CD14-positive monocyte (primary cell): ENCODE data around the gene MLH1. TPM values are rescaled to one million over a fixed set of nuclear protein-coding genes. Genes with fewer than 3 reads are reported as not detected.

ENCODE experiments used
- DNase-seq, 3 donors: peaks; one replicate each; pipeline ENCODE4 v3.0.0-alpha.2; 2011 to 2022
- H2AFZ ChIP-seq: 2 replicates; pipeline ENCODE4 v1.6.0; 2012; ENCODE audit warnings: mild to moderate bottlenecking, low read depth, low read length, inconsistent platforms; ENCODE audit not compliant: insufficient read depth, poor library complexity, severe bottlenecking
- H3K27ac ChIP-seq, 2 donors: 1 replicate in 1 of 2; 2 replicates in 1 of 2; pipeline ENCODE4 v1.5.1; 2012 to 2013; ENCODE audit warnings: low read length in 2 of 2, control low read depth in 1 of 2, inconsistent platforms in 1 of 2, low read depth in 1 of 2, mild to moderate bottlenecking in 1 of 2
- H3K27me3 ChIP-seq, 2 donors: one replicate each; pipeline versions ENCODE4 v1.6.0 to v1.6.1; 2011 to 2013; ENCODE audit warnings: low read length in 2 of 2; ENCODE audit not compliant: control insufficient read depth in 2 of 2, insufficient read depth in 2 of 2
- H3K36me3 ChIP-seq, 2 donors: replicated peaks in 1 of 2; 1 replicate in 1 of 2; 2 replicates in 1 of 2; pipeline versions ENCODE4 v1.5.1 to v1.6.1; 2012 to 2013; ENCODE audit warnings: low read length in 2 of 2, control low read depth in 1 of 2, inconsistent platforms in 1 of 2, mild to moderate bottlenecking in 1 of 2; ENCODE audit not compliant: insufficient read depth in 2 of 2, control insufficient read depth in 1 of 2
- H3K4me1 ChIP-seq, 2 donors: 1 replicate in 1 of 2; 2 replicates in 1 of 2; pipeline versions ENCODE4 v1.5.1 to v1.6.1; 2012 to 2013; ENCODE audit warnings: low read length in 2 of 2, control low read depth in 1 of 2, inconsistent platforms in 1 of 2, mild to moderate bottlenecking in 1 of 2, moderate library complexity in 1 of 2; ENCODE audit not compliant: insufficient read depth in 2 of 2, control insufficient read depth in 1 of 2
- H3K4me2 ChIP-seq: replicated peaks from 2 replicates; pipeline ENCODE3; 2012; ENCODE audit warnings: low read length, moderate library complexity, mild to moderate bottlenecking; ENCODE audit not compliant: poor library complexity, severe bottlenecking; ENCODE audit errors: extremely low read depth
- H3K4me3 ChIP-seq, 3 experiments: fragments of 200-600 bp in 1 of 3; sonication (generic) in 1 of 3; replicated peaks in 1 of 3; 1 replicate in 2 of 3; 2 replicates in 1 of 3; pipeline ENCODE4 v1.5.1; 2011 to 2013; ENCODE audit warnings: low read length in 3 of 3, mild to moderate bottlenecking in 3 of 3, control low read depth in 2 of 3, low read depth in 2 of 3, inconsistent platforms in 1 of 3, moderate library complexity in 1 of 3
- H3K79me2 ChIP-seq: 2 replicates; pipeline ENCODE4 v1.6.0; 2012; ENCODE audit warnings: mild to moderate bottlenecking, control low read depth, inconsistent platforms, low read length, moderate library complexity; ENCODE audit not compliant: insufficient read depth
- H3K9ac ChIP-seq: 2 replicates; pipeline ENCODE4 v1.6.0; 2017; ENCODE audit warnings: low read length, mild to moderate bottlenecking; ENCODE audit not compliant: insufficient read depth, poor library complexity, severe bottlenecking
- H3K9me3 ChIP-seq, 2 donors: replicated peaks in 1 of 2; 1 replicate in 1 of 2; 2 replicates in 1 of 2; pipeline versions ENCODE4 v1.5.1 to v1.6.1; 2012 to 2013; ENCODE audit warnings: low read length in 2 of 2, control low read depth in 1 of 2; ENCODE audit not compliant: control insufficient read depth in 1 of 2, insufficient read depth in 1 of 2
- H4K20me1 ChIP-seq: 2 replicates; pipeline ENCODE4 v1.6.0; 2012; ENCODE audit warnings: mild to moderate bottlenecking, low read length, control low read depth, moderate library complexity; ENCODE audit not compliant: insufficient read depth
- H3K27ac Mint-ChIP-seq, 7 donors: one replicate each; pipeline ENCODE4 v1.8.0; 2020; ENCODE audit warnings: mild to moderate bottlenecking in 7 of 7, mixed read lengths in 7 of 7, moderate library complexity in 6 of 7, inconsistent platforms in 2 of 7
- H3K27me3 Mint-ChIP-seq, 3 donors: one replicate each; pipeline ENCODE4 v1.8.0; 2021 to 2022; ENCODE audit warnings: low read depth in 3 of 3, mild to moderate bottlenecking in 3 of 3, mixed read lengths in 3 of 3, moderate library complexity in 3 of 3, inconsistent platforms in 1 of 3
- H3K36me3 Mint-ChIP-seq, 2 donors: one replicate each; pipeline ENCODE4 v1.8.0; 2020; ENCODE audit warnings: mixed read lengths in 2 of 2, inconsistent platforms in 1 of 2, mild to moderate bottlenecking in 1 of 2
- H3K4me1 Mint-ChIP-seq: one replicate; pipeline ENCODE4 v1.8.0; 2020; ENCODE audit warnings: mild to moderate bottlenecking, mixed read lengths
- H3K4me3 Mint-ChIP-seq, 2 donors: one replicate each; pipeline ENCODE4 v1.8.0; 2020; ENCODE audit warnings: mild to moderate bottlenecking in 2 of 2, mixed read lengths in 2 of 2, moderate library complexity in 1 of 2
- H3K9me3 Mint-ChIP-seq, 7 donors: one replicate each; pipeline ENCODE4 v1.8.0; 2020 to 2022; ENCODE audit warnings: mixed read lengths in 7 of 7, mild to moderate bottlenecking in 6 of 7, moderate library complexity in 6 of 7, inconsistent platforms in 2 of 7
- WGBS: methylation state at CpG from one replicate; pipeline ENCODE4 v1.1.5; 2013; ENCODE audit warnings: missing lambda C conversion rate; ENCODE audit not compliant: insufficient coverage; 5-methylcytosine and 5-hydroxymethylcytosine counted together
- intact Hi-C, 2 donors: fragments of 100-400 bp; cut with micrococcal nuclease; formaldehyde crosslinking; loops; one replicate each; pipeline versions ENCODE4 v1.15.0 to v1.15.1; 2023
- polyA minus RNA-seq: library from RNA; depleted of rRNA, polyadenylated mRNA; stranded (reverse); fragments of >200 nt; gene quantifications from 2 replicates; pipeline ENCODE4 v1.2.3, GENCODE V29; 2012
- polyA plus RNA-seq, 3 donors: library from polyadenylated mRNA; depleted of rRNA in 1 of 3; unstranded in 2 of 3; stranded (reverse) in 1 of 3; fragments of 300-500 nt in 2 of 3; fragments of >200 nt in 1 of 3; fragmentation: Illumina TruSeq in 2 of 3; gene quantifications; 1 replicate in 2 of 3; 2 replicates in 1 of 3; pipeline ENCODE4 v1.2.3, GENCODE V29; 2012 to 2021
- total RNA-seq, 12 experiments: library from RNA in 1 of 12; stranded (reverse) in 1 of 12; fragments of 120-200 nt in 1 of 12; gene quantifications; one replicate each; pipeline ENCODE4 v1.2.4 and lab custom pipeline; 2013 to 2026; ENCODE audit warnings: mixed read lengths in 6 of 12, inconsistent platforms in 1 of 12
- TF ChIP-seq, protein P1 (sequence below): fragments of 200-600 bp; IDR thresholded peaks from one replicate; pipeline ENCODE4 v1.8.0; 2022; ENCODE audit warnings: antibody characterized with exemption, mild to moderate bottlenecking

Gene MLH1
- 50.0 TPM for total RNA-seq (2013)
- polyA plus RNA-seq, result 10 to 100 TPM; 13.7 to 19.7 (median 18.5) TPM
- 19.3 and 31.4 TPM in 2 replicates for polyA minus RNA-seq
- total RNA-seq (lab: John Stamatoyannopoulos, UW), result 23.3 to 64.4 (median 40.1) reads per million in 11 experiments

DNA sequence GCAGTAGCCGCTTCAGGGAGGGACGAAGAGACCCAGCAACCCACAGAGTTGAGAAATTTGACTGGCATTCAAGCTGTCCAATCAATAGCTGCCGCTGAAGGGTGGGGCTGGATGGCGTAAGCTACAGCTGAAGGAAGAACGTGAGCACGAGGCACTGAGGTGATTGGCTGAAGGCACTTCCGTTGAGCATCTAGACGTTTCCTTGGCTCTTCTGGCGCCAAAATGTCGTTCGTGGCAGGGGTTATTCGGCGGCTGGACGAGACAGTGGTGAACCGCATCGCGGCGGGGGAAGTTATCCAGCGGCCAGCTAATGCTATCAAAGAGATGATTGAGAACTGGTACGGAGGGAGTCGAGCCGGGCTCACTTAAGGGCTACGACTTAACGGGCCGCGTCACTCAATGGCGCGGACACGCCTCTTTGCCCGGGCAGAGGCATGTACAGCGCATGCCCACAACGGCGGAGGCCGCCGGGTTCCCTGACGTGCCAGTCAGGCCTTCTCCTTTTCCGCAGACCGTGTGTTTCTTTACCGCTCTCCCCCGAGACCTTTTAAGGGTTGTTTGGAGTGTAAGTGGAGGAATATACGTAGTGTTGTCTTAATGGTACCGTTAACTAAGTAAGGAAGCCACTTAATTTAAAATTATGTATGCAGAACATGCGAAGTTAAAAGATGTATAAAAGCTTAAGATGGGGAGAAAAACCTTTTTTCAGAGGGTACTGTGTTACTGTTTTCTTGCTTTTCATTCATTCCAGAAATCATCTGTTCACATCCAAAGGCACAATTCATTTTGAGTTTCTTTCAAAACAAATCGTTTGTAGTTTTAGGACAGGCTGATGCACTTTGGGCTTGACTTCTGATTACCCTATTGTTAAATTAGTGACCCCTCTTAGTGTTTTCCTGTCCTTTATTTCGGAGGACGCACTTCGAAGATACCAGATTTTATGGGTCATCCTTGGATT is at the start of gene MLH1:
Gene MLH1 (plus strand): TSS at position 193 of the 958 bp plus-strand sequence. CDS start 30 bp downstream, at position 223.
- 1% methylated on average over 37 of the region's 47 CpGs for WGBS
- Histone ChIP-seq H3K27me3 (no peaks in the 10 kb centered on the region), H2AFZ (peak within 1 kb of the TSS; percentile 81), H3K79me2 (peaks cover 90% of the 10 kb centered on the region), H3K36me3 (peaks cover 23 to 34% of the 10 kb centered on the region in 2 donors), H4K20me1 (peaks cover 1% of the 10 kb centered on the region), H3K27ac (peak within 1 kb of the TSS; percentile 98 to 99), H3K9me3 (no peaks in the 10 kb centered on the region), H3K9ac (peak within 1 kb of the TSS; percentile 91), H3K4me2 (peak within 1 kb of the TSS; percentile 87), H3K4me3 (peak within 1 kb of the TSS; percentile 56 to 89 (median 87)), H3K4me1 (peaks cover 39 to 52% of the 10 kb centered on the region in 2 donors)
- no peaks in the 10 kb centered on the region for H3K27me3 Mint-ChIP-seq
- intact Hi-C loops, result loop anchor here (5.0 kb wide), 2 partner anchors 81 to 86 kb away; no protein-coding TSS in a partner anchor
- H3K9me3 Mint-ChIP-seq, result no peaks in the 10 kb centered on the region
- TF ChIP-seq, protein P1, sequence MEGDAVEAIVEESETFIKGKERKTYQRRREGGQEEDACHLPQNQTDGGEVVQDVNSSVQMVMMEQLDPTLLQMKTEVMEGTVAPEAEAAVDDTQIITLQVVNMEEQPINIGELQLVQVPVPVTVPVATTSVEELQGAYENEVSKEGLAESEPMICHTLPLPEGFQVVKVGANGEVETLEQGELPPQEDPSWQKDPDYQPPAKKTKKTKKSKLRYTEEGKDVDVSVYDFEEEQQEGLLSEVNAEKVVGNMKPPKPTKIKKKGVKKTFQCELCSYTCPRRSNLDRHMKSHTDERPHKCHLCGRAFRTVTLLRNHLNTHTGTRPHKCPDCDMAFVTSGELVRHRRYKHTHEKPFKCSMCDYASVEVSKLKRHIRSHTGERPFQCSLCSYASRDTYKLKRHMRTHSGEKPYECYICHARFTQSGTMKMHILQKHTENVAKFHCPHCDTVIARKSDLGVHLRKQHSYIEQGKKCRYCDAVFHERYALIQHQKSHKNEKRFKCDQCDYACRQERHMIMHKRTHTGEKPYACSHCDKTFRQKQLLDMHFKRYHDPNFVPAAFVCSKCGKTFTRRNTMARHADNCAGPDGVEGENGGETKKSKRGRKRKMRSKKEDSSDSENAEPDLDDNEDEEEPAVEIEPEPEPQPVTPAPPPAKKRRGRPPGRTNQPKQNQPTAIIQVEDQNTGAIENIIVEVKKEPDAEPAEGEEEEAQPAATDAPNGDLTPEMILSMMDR, result no peak
- peaks cover 33% of the 10 kb centered on the region for H3K4me1 Mint-ChIP-seq
- no peak within 1 kb of the TSS for H3K4me3 Mint-ChIP-seq
- no peak within 1 kb of the TSS for H3K27ac Mint-ChIP-seq
- DNase-seq, result peak; percentile 100
- peaks cover 26 to 45% of the 10 kb centered on the region in 2 donors for H3K36me3 Mint-ChIP-seq

DNA sequence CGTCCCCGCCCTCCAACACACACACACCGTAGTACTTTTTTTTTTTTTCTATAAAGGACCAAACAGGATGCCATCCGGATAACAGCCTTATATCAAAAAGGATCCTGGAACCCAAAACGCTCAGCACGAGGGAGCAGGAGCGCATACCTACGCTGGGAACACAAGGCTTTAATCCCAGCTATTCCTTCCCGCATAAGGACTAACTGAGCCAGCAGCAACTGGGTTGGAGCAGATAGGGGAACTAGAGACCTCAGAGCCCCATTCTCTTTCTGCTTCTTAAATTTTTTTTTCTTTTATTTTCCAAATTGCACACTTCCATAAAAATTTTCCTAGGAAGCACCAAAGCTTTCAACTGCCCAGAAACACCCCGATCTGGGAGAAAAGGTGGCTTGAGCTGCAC is 49.7 kb upstream of the MLH1 start:
- Histone ChIP-seq H3K9me3 (peaks cover 0 to 12% of the 10 kb centered on the region in 2 donors), H2AFZ (peak overlapping the region; percentile 99), H3K4me3 (peak overlapping the region; percentile 51 to 82 (median 67)), H3K27me3 (no peaks in the 10 kb centered on the region), H3K79me2 (peaks cover 8% of the 10 kb centered on the region), H3K27ac (peak overlapping the region in 1 of 2 donors; percentile 76), H3K36me3 (no peaks in the 10 kb centered on the region), H4K20me1 (peaks cover 19% of the 10 kb centered on the region), H3K4me2 (peak overlapping the region; percentile 97), H3K9ac (peak overlapping the region; percentile 85), H3K4me1 (peaks cover 11 to 14% of the 10 kb centered on the region in 2 donors)
- H3K4me3 Mint-ChIP-seq, result peak overlapping the region; percentile 91 to 98
- peaks cover 3 to 6% (median 4%) of the 10 kb centered on the region in 3 donors for H3K27me3 Mint-ChIP-seq
- TF ChIP-seq, protein P1, result no peak
- intact Hi-C loops, result no loop called here
- peaks cover 9 to 20% (median 15%) of the 10 kb centered on the region in 7 donors for H3K9me3 Mint-ChIP-seq
- 12% methylated on average over 8 of the region's 10 CpGs for WGBS
- DNase-seq, result peak in 1 of 3 donors; percentile 32
- H3K27ac Mint-ChIP-seq, result peak overlapping the region in 5 of 7 donors; percentile 42 to 83 (median 74)
- peaks cover 19% of the 10 kb centered on the region for H3K4me1 Mint-ChIP-seq
- peaks cover 9 to 14% of the 10 kb centered on the region in 2 donors for H3K36me3 Mint-ChIP-seq
